Renal cortical epithelial cell (primary cell): ENCODE measurements around the gene GRIK5. TPM values are rescaled to one million over a fixed set of nuclear protein-coding genes. Genes with fewer than 3 reads are reported as not detected.
"Not testable (repeated sequence)": the region's sequence is repeated elsewhere in the genome, so short reads cannot be mapped to it uniquely, and the experiment has no call there.

Source experiments
- DNase-seq: peaks from one replicate; pipeline ENCODE4 v3.0.0-alpha.2; 2011; ENCODE audit warnings: low read depth
- total RNA-seq: library from RNA; depleted of rRNA; stranded (reverse); fragments of >200 nt; gene quantifications from 2 replicates; pipeline ENCODE4 v1.2.3, GENCODE V29; 2014

Gene GRIK5
- total RNA-seq, 1 donor from 2014 or later, result 27.0 TPM

- DNase-seq, result no peak
These were observed 53.0 kb downstream of the GRIK5 start for GRCh38 chr19:42017040-42017439.

GRCh38 chr19:42012747-42013146, 57.3 kb downstream of the GRIK5 start:
- DNase-seq, result not testable (repeated sequence)

GRCh38 chr19:42010245-42011126, 59.5 kb downstream of the GRIK5 start:
- no peak for DNase-seq

- DNase-seq, result no peak
These were observed 63.4 kb downstream of the GRIK5 start for GRCh38 chr19:42006569-42006968.

GRCh38 chr19:42005504-42005903, 64.5 kb downstream of the GRIK5 start:
- DNase-seq, result no peak

- no peak for DNase-seq
These were observed 66.3 kb downstream of the GRIK5 start for GRCh38 chr19:42003506-42004294.

- DNase-seq, result no peak
These were observed 70.2 kb downstream of the GRIK5 start for GRCh38 chr19:41999878-42000208.

GRCh38 chr19:41999071-41999877, 70.7 kb downstream of the GRIK5 start:
- DNase-seq, result no peak

- DNase-seq, result no peak
These were observed 71.6 kb downstream of the GRIK5 start for GRCh38 chr19:41998246-41999020.

GRCh38 chr19:41997851-41998229, 72.2 kb downstream of the GRIK5 start:
- DNase-seq, result no peak

GRCh38 chr19:41997121-41997850, 72.7 kb downstream of the GRIK5 start:
- no peak for DNase-seq

GRCh38 chr19:41995959-41996797, 73.8 kb downstream of the GRIK5 start:
- no peak for DNase-seq

GRCh38 chr19:41994994-41995958, 74.7 kb downstream of the GRIK5 start:
- DNase-seq, result no peak

- no peak for DNase-seq
These were observed 75.5 kb downstream of the GRIK5 start for GRCh38 chr19:41994521-41994971.

GRCh38 chr19:41993612-41994483, 76.2 kb downstream of the GRIK5 start, which contains the start of gene ATP1A3:
TSS of gene ATP1A3 (minus strand) at chr19:41994230. CDS start at chr19:41994076, 154 bp downstream.
- DNase-seq, result no peak

GRCh38 chr19:41991925-41992569, 78.0 kb downstream of the GRIK5 start:
- not testable (repeated sequence) for DNase-seq

GRCh38 chr19:41991025-41991424, 79.0 kb downstream of the GRIK5 start:
- DNase-seq, result no peak
